GM18505 (cell line): Measurements from ENCODE around the gene TCOF1.

Source experiments
- ATAC-seq: cut with Tn5 transposase; IDR thresholded peaks from one replicate; pipeline ENCODE4 v1.9.1; 2021; ENCODE audit not compliant: unreplicated experiment
- POLR2A ChIP-seq: IDR thresholded peaks from 4 replicates; pipeline ENCODE4 v1.6.1; 2011; ENCODE audit warnings: borderline replicate concordance; ENCODE audit not compliant: insufficient read depth, insufficient read length; ENCODE audit errors: extremely low read depth

The TCOF1 gene

GRCh38 chr5:150395688-150395975, 38.1 kb downstream of the TCOF1 start:
- ATAC-seq: no peak
- no peak for TF ChIP-seq POLR2A

GRCh38 chr5:150396267-150396666, 38.8 kb downstream of the TCOF1 start:
- TF ChIP-seq POLR2A: no peak
- ATAC-seq: no peak

- peak; percentile 40 for TF ChIP-seq POLR2A
- no peak for ATAC-seq
These were observed 39.8 kb downstream of the TCOF1 start for GRCh38 chr5:150397146-150397781.

GRCh38 chr5:150397782-150398721, 40.6 kb downstream of the TCOF1 start:
- no peak for ATAC-seq
- peak; percentile 26 for TF ChIP-seq POLR2A

GRCh38 chr5:150398722-150399523, 41.4 kb downstream of the TCOF1 start:
- TF ChIP-seq POLR2A: peak; percentile 60
- ATAC-seq: peak; percentile 47

GRCh38 chr5:150399524-150400211, 42.2 kb downstream of the TCOF1 start:
- peak; percentile 76 for TF ChIP-seq POLR2A
- ATAC-seq: no peak

- TF ChIP-seq POLR2A: peak; percentile 94
- ATAC-seq: no peak
These were observed 43.0 kb downstream of the TCOF1 start for GRCh38 chr5:150400316-150401075.

- peak; percentile 79 for TF ChIP-seq POLR2A
- ATAC-seq: no peak
These were observed 43.5 kb downstream of the TCOF1 start for GRCh38 chr5:150401076-150401375.

GRCh38 chr5:150401376-150402228, 44.1 kb downstream of the TCOF1 start:
- TF ChIP-seq POLR2A: peak; percentile 64
- ATAC-seq: no peak

GRCh38 chr5:150402229-150402773, 44.8 kb downstream of the TCOF1 start:
- peak; percentile 51 for TF ChIP-seq POLR2A
- ATAC-seq: no peak

GRCh38 chr5:150402901-150403342, 45.4 kb downstream of the TCOF1 start:
- ATAC-seq: no peak
- peak; percentile 76 for TF ChIP-seq POLR2A
